HepG2 (cell line): Measurements from ENCODE around the gene PHF23. TPM values are rescaled to one million over a fixed set of nuclear protein-coding genes. Genes with fewer than 3 reads are reported as not detected.

ENCODE experiments used
- CEBPG ChIP-seq: IDR thresholded peaks from 2 replicates; pipeline ENCODE4 v1.6.1; 2016
- FOXO4 ChIP-seq: sonication (generic); formaldehyde crosslinking; conservative IDR thresholded peaks from 2 replicates; pipeline ENCODE4 v1.8.1; 2023; ENCODE audit warnings: missing genetic modification reagents
- HNF1B ChIP-seq: sonication (generic); formaldehyde crosslinking; IDR thresholded peaks from 2 replicates; pipeline ENCODE4 v1.5.1; 2020; ENCODE audit warnings: mild to moderate bottlenecking, moderate library complexity, missing genetic modification reagents
- NFIC ChIP-seq: IDR thresholded peaks from 2 replicates; pipeline ENCODE4 v1.6.1; 2012; ENCODE audit warnings: mild to moderate bottlenecking, low read length, inconsistent platforms
- NFKBIZ ChIP-seq: IDR thresholded peaks from 2 replicates; pipeline ENCODE4 v1.6.1; 2018; ENCODE audit warnings: missing genetic modification reagents, missing compliant biosample characterization
- SMYD3 ChIP-seq: sonication (generic); formaldehyde crosslinking; IDR thresholded peaks from 2 replicates; pipeline ENCODE4 v1.8.1; 2023; ENCODE audit warnings: mild to moderate bottlenecking, missing genetic modification reagents
- TAF1 ChIP-seq: sonication (generic); formaldehyde crosslinking; IDR thresholded peaks from 2 replicates; pipeline ENCODE4 v1.4.0; 2020; ENCODE audit warnings: missing genetic modification reagents
- TBX2 ChIP-seq: sonication (generic); formaldehyde crosslinking; IDR thresholded peaks from 2 replicates; pipeline ENCODE4 v1.5.0; 2020; ENCODE audit warnings: missing genetic modification reagents, mild to moderate bottlenecking, borderline replicate concordance
- TMF1 ChIP-seq: sonication (generic); formaldehyde crosslinking; IDR thresholded peaks from 2 replicates; pipeline ENCODE4 v1.8.1; 2022; ENCODE audit warnings: low read depth, missing genetic modification reagents
- ZBTB46 ChIP-seq: sonication (generic); formaldehyde crosslinking; IDR thresholded peaks from 2 replicates; pipeline ENCODE4 v1.4.0; 2020; ENCODE audit warnings: mild to moderate bottlenecking, missing genetic modification reagents, borderline replicate concordance
- ZNF24 ChIP-seq: fragments of 450-650 bp; IDR thresholded peaks from 2 replicates; pipeline ENCODE4 v1.6.1; 2017; ENCODE audit warnings: antibody characterized with exemption, mild to moderate bottlenecking
- ZNF335 ChIP-seq: sonication (generic); formaldehyde crosslinking; IDR thresholded peaks from 2 replicates; pipeline ENCODE4 v1.4.0; 2020; ENCODE audit warnings: missing genetic modification reagents
- ZNF816 ChIP-seq: sonication (generic); formaldehyde crosslinking; IDR thresholded peaks from 2 replicates; pipeline ENCODE4 v1.8.0; 2022; ENCODE audit warnings: missing genetic modification reagents, mild to moderate bottlenecking, borderline replicate concordance
- ZNF83 ChIP-seq: sonication (generic); formaldehyde crosslinking; IDR thresholded peaks from 2 replicates; pipeline ENCODE4 v1.4.0; 2020; ENCODE audit warnings: missing genetic modification reagents, mild to moderate bottlenecking, borderline replicate concordance
- polyA plus RNA-seq, 8 experiments: library from polyadenylated mRNA; depleted of rRNA in 3 of 8; stranded (reverse) in 7 of 8; unstranded in 1 of 8; fragments of >200 nt; fragmentation: Illumina TruSeq in 4 of 8; extraction: Trizol in 4 of 8; gene quantifications; 2 replicates each; pipeline versions ENCODE4 v1.2.1 to v1.2.3, GENCODE V29; 2011 to 2016; ENCODE audit warnings: low read depth in 4 of 8, missing spikeins in 1 of 8, mixed read lengths in 1 of 8; ENCODE audit not compliant: insufficient read depth in 1 of 8
- total RNA-seq, 5 experiments: library from RNA; depleted of rRNA; stranded (reverse); fragments of >200 nt; fragmentation: Illumina TruSeq; extraction: Trizol; gene quantifications; 2 replicates each; pipeline ENCODE4 v1.2.3, GENCODE V29; 2016; ENCODE audit warnings: low read depth in 1 of 5
- TF ChIP-seq, protein P1 (sequence below): IDR thresholded peaks from 2 replicates; pipeline ENCODE4 v1.6.1; 2016; ENCODE audit warnings: low read depth, borderline replicate concordance
- TF ChIP-seq, protein P2 (sequence below): sonication (generic); formaldehyde crosslinking; IDR thresholded peaks from 2 replicates; pipeline ENCODE4 v1.4.0; 2020; ENCODE audit warnings: missing genetic modification reagents
- TF ChIP-seq, protein P3 (sequence below): sonication (generic); formaldehyde crosslinking; IDR thresholded peaks from 2 replicates; pipeline ENCODE4 v1.9.0; 2021; ENCODE audit warnings: missing genetic modification reagents, mild to moderate bottlenecking, borderline replicate concordance

Gene PHF23
- total and polyA plus RNA-seq, 2 of the 13 experiments (the other 11 are each of a cell fraction or from before 2014, with no cell fraction given), result 27.6 to 33.2 TPM

GRCh38 chr17:7239091-7240027, at the start of gene PHF23 (continued):
- TF ChIP-seq, protein P1, sequence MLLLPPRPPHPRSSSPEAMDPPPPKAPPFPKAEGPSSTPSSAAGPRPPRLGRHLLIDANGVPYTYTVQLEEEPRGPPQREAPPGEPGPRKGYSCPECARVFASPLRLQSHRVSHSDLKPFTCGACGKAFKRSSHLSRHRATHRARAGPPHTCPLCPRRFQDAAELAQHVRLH, result peak; percentile 76; the same call in 1 of the 2 replicates
- TF ChIP-seq HNF1B (CRISPR knock-in tag) (peak; percentile 66), ZNF24 (no peak), CEBPG (CRISPR knock-in tag) (no peak), NFKBIZ (CRISPR knock-in tag) (no peak), FOXO4 (CRISPR knock-in tag) (no peak), NFIC (no peak), TMF1 (CRISPR knock-in tag) (no peak), ZNF83 (CRISPR knock-in tag) (no peak), ZNF816 (no peak), ZNF335 (CRISPR knock-in tag) (no peak), ZBTB46 (CRISPR knock-in tag) (no peak), TAF1 (CRISPR knock-in tag) (peak; percentile 64), SMYD3 (CRISPR knock-in tag) (no peak), TBX2 (no peak; the same call in 1 of the 2 replicates)
- TF ChIP-seq, protein P2, sequence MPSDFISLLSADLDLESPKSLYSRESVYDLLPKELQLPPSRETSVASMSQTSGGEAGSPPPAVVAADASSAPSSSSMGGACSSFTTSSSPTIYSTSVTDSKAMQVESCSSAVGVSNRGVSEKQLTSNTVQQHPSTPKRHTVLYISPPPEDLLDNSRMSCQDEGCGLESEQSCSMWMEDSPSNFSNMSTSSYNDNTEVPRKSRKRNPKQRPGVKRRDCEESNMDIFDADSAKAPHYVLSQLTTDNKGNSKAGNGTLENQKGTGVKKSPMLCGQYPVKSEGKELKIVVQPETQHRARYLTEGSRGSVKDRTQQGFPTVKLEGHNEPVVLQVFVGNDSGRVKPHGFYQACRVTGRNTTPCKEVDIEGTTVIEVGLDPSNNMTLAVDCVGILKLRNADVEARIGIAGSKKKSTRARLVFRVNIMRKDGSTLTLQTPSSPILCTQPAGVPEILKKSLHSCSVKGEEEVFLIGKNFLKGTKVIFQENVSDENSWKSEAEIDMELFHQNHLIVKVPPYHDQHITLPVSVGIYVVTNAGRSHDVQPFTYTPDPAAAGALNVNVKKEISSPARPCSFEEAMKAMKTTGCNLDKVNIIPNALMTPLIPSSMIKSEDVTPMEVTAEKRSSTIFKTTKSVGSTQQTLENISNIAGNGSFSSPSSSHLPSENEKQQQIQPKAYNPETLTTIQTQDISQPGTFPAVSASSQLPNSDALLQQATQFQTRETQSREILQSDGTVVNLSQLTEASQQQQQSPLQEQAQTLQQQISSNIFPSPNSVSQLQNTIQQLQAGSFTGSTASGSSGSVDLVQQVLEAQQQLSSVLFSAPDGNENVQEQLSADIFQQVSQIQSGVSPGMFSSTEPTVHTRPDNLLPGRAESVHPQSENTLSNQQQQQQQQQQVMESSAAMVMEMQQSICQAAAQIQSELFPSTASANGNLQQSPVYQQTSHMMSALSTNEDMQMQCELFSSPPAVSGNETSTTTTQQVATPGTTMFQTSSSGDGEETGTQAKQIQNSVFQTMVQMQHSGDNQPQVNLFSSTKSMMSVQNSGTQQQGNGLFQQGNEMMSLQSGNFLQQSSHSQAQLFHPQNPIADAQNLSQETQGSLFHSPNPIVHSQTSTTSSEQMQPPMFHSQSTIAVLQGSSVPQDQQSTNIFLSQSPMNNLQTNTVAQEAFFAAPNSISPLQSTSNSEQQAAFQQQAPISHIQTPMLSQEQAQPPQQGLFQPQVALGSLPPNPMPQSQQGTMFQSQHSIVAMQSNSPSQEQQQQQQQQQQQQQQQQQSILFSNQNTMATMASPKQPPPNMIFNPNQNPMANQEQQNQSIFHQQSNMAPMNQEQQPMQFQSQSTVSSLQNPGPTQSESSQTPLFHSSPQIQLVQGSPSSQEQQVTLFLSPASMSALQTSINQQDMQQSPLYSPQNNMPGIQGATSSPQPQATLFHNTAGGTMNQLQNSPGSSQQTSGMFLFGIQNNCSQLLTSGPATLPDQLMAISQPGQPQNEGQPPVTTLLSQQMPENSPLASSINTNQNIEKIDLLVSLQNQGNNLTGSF (CRISPR knock-in tag), result no peak
- TF ChIP-seq, protein P3, sequence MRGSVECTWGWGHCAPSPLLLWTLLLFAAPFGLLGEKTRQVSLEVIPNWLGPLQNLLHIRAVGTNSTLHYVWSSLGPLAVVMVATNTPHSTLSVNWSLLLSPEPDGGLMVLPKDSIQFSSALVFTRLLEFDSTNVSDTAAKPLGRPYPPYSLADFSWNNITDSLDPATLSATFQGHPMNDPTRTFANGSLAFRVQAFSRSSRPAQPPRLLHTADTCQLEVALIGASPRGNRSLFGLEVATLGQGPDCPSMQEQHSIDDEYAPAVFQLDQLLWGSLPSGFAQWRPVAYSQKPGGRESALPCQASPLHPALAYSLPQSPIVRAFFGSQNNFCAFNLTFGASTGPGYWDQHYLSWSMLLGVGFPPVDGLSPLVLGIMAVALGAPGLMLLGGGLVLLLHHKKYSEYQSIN (CRISPR knock-in tag), result no peak
